Measurements from ENCODE around the gene NAALADL1.

The NAALADL1 gene

DNA sequence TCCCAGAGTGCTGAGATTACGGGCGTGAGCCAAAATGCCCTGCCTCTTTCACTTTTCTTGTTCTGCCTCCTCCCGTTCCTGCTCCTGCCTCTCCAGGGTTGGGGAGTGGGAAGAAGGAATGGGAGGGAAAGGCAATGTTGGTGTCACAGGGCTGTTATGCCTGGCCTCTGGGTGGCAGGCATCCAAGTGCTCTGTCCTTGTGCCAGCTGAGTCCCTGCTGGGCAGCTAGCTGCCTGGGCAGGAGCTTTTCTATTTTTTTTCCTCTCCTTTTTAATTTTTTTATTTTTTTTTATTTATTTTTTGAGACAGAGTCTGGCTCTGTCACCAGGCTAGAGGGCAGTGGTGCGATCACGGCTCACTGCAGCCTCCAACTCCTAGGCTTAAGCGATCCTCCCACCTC, 21.4 kb downstream of the NAALADL1 start:
- no peak overlapping the region for H3K4me3 ChIP-seq (ENCODE audit: low read length)
- no peaks in the 10 kb centered on the region for H4K20me1 ChIP-seq (ENCODE audit: control insufficient read depth, insufficient read depth, low read depth, low read length)
- H3K79me2 ChIP-seq (ENCODE audit: control insufficient read depth, low read length), result peaks cover 7% of the 10 kb centered on the region
- peaks cover 2% of the 10 kb centered on the region; the same call in 1 of the 2 replicates for H3F3A ChIP-seq (ENCODE audit: control insufficient read depth, insufficient read depth)
- no peak overlapping the region for H3K4me2 ChIP-seq (ENCODE audit: low read length)
- H3K9me2 ChIP-seq (replicated peaks; ENCODE audit: control insufficient read depth, low read length), result no peaks in the 10 kb centered on the region
- no peak overlapping the region for H3K27ac ChIP-seq (ENCODE audit: low read depth, low read length)
- no peaks in the 10 kb centered on the region for H3K27me3 ChIP-seq (ENCODE audit: control insufficient read depth, low read length)
- H3K36me3 ChIP-seq (ENCODE audit: control insufficient read depth, low read length), result peaks cover 20% of the 10 kb centered on the region; the same call in 1 of the 2 replicates
- H3K9me3 ChIP-seq (ENCODE audit: control insufficient read depth, insufficient read depth, low read length), result no peaks in the 10 kb centered on the region
- H3K4me1 ChIP-seq (ENCODE audit: control insufficient read depth, low read length), result peaks cover 24% of the 10 kb centered on the region
- TF ChIP-seq, protein P1, sequence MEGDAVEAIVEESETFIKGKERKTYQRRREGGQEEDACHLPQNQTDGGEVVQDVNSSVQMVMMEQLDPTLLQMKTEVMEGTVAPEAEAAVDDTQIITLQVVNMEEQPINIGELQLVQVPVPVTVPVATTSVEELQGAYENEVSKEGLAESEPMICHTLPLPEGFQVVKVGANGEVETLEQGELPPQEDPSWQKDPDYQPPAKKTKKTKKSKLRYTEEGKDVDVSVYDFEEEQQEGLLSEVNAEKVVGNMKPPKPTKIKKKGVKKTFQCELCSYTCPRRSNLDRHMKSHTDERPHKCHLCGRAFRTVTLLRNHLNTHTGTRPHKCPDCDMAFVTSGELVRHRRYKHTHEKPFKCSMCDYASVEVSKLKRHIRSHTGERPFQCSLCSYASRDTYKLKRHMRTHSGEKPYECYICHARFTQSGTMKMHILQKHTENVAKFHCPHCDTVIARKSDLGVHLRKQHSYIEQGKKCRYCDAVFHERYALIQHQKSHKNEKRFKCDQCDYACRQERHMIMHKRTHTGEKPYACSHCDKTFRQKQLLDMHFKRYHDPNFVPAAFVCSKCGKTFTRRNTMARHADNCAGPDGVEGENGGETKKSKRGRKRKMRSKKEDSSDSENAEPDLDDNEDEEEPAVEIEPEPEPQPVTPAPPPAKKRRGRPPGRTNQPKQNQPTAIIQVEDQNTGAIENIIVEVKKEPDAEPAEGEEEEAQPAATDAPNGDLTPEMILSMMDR (IDR thresholded peaks at IDR 0.05; ENCODE audit: low read depth, low read length, poor library complexity, severe bottlenecking), result no peak
- TF ChIP-seq EZH2phosphoT487 (IDR thresholded peaks at IDR 0.05; ENCODE audit: borderline replicate concordance, low read length), result no peak

- peaks cover 21% of the 10 kb centered on the region; the same call in 1 of the 2 replicates for H3K36me3 ChIP-seq (ENCODE audit: control insufficient read depth, low read length)
- no peaks in the 10 kb centered on the region for H3K79me2 ChIP-seq (ENCODE audit: control insufficient read depth, low read length)
- H3K4me2 ChIP-seq (ENCODE audit: low read length), result no peak overlapping the region
- H3K4me1 ChIP-seq (ENCODE audit: control insufficient read depth, low read length), result peaks cover 21% of the 10 kb centered on the region
- no peaks in the 10 kb centered on the region for H3K9me2 ChIP-seq (replicated peaks; ENCODE audit: control insufficient read depth, low read length)
- TF ChIP-seq EZH2phosphoT487 (IDR thresholded peaks at IDR 0.05; ENCODE audit: borderline replicate concordance, low read length), result no peak
- TF ChIP-seq, protein P1 (IDR thresholded peaks at IDR 0.05; ENCODE audit: low read depth, low read length, poor library complexity, severe bottlenecking), result no peak
- no peak overlapping the region for H3K4me3 ChIP-seq (ENCODE audit: low read length)
- no peaks in the 10 kb centered on the region for H4K20me1 ChIP-seq (ENCODE audit: control insufficient read depth, insufficient read depth, low read depth, low read length)
- H3K27me3 ChIP-seq (ENCODE audit: control insufficient read depth, low read length), result no peaks in the 10 kb centered on the region
- no peak overlapping the region for H3K27ac ChIP-seq (ENCODE audit: low read depth, low read length)
- H3K9me3 ChIP-seq (ENCODE audit: control insufficient read depth, insufficient read depth, low read length), result no peaks in the 10 kb centered on the region
- H3F3A ChIP-seq (ENCODE audit: control insufficient read depth, insufficient read depth), result peaks cover 2% of the 10 kb centered on the region; the same call in 1 of the 2 replicates
Observed at GRCh38 chr11:65035579-65035978, 22.8 kb downstream of the NAALADL1 start.

GRCh38 chr11:65034423-65034822, 23.9 kb downstream of the NAALADL1 start:
- peaks cover 10% of the 10 kb centered on the region for H3K4me1 ChIP-seq (ENCODE audit: control insufficient read depth, low read length)
- H3K9me3 ChIP-seq (ENCODE audit: control insufficient read depth, insufficient read depth, low read length), result no peaks in the 10 kb centered on the region
- H3K4me3 ChIP-seq (ENCODE audit: low read length), result no peak overlapping the region
- H3F3A ChIP-seq (ENCODE audit: control insufficient read depth, insufficient read depth), result no peaks in the 10 kb centered on the region; the same call in 1 of the 2 replicates
- H3K9me2 ChIP-seq (replicated peaks; ENCODE audit: control insufficient read depth, low read length), result no peaks in the 10 kb centered on the region
- H3K4me2 ChIP-seq (ENCODE audit: low read length), result no peak overlapping the region
- TF ChIP-seq, protein P1 (IDR thresholded peaks at IDR 0.05; ENCODE audit: low read depth, low read length, poor library complexity, severe bottlenecking), result no peak
- TF ChIP-seq EZH2phosphoT487 (IDR thresholded peaks at IDR 0.05; ENCODE audit: borderline replicate concordance, low read length), result no peak
- H3K79me2 ChIP-seq (ENCODE audit: control insufficient read depth, low read length), result no peaks in the 10 kb centered on the region
- peaks cover 16% of the 10 kb centered on the region; the same call in 1 of the 2 replicates for H3K36me3 ChIP-seq (ENCODE audit: control insufficient read depth, low read length)
- H3K27ac ChIP-seq (ENCODE audit: low read depth, low read length), result no peak overlapping the region
- H3K27me3 ChIP-seq (ENCODE audit: control insufficient read depth, low read length), result no peaks in the 10 kb centered on the region
- no peaks in the 10 kb centered on the region for H4K20me1 ChIP-seq (ENCODE audit: control insufficient read depth, insufficient read depth, low read depth, low read length)
